Right lobe of liver (tissue), 4 donors: ENCODE data around the gene AKAP7.

Source experiments
- CTCF ChIP-seq, 4 donors: fragments of 200-600 bp in 3 of 4; fragments of 450-650 bp in 1 of 4; IDR thresholded peaks; one replicate each; pipeline versions ENCODE4 v1.5.1 to v1.8.0; 2016 to 2022; ENCODE audit warnings: antibody characterized with exemption in 4 of 4, mild to moderate bottlenecking in 2 of 4
- POLR2A ChIP-seq: fragments of 450-650 bp; IDR thresholded peaks from one replicate; pipeline ENCODE4 v1.6.1; 2017; ENCODE audit warnings: antibody characterized with exemption, mild to moderate bottlenecking
- donor health status: DM: no; HTN: no; CAD: no.
- donor health status: DM: no; HTN: no; CAD: no.
- donor health status: DM: no; HTN: yes; CAD: no.

DNA sequence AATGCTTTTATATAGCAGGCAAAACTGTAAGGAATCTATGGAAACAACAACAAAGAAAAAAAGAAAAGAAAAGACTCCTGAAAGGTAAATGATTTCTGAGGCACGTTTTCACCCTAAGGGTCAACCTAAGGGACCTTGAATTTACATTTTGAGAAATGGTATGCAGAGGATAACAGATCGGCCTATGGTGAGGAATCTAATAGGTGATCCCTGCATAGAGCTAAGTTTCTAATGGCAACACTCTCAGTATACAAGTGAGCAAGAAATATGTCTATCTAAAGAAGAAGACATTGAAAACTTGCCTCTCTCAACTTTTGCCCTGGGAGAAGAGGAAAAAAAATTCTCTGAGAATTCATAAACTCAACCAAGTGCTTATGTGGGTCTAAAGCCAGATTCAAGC lies 18.9 kb upstream of the AKAP7 start:
- TF ChIP-seq CTCF (IDR thresholded peaks at IDR 0.05), result no peak
- TF ChIP-seq POLR2A, result no peak
